ENCODE measurements around the gene GREM2. TPM values are rescaled to one million over a fixed set of nuclear protein-coding genes. Genes with fewer than 3 reads are reported as not detected.

GREM2 gene
- total RNA-seq, 5 donors from 2014 or later (not counting 1 experiment from before 2014, with no cell fraction given) = 0.23 to 2.9 (median 0.98) TPM

GRCh38 chr1:240599830-240600229, 12.1 kb downstream of the GREM2 start:
- Histone ChIP-seq H3K36me3 (ENCODE audit: control insufficient read depth in 2 of 2, extremely low read depth in 1 of 2, insufficient read depth in 1 of 2, low read length in 1 of 2) (no peaks in the 10 kb centered on the region), H3K4me3 (ENCODE audit: control insufficient read depth in 1 of 2, extremely low read depth in 1 of 2, low read length in 1 of 2) (no peak overlapping the region), H3K27me3 (replicated peaks in 1 of 2; ENCODE audit: control insufficient read depth in 2 of 2, extremely low read depth in 1 of 2, insufficient read depth in 2 of 2, low read length in 1 of 2) (no peaks in the 10 kb centered on the region), H3K4me1 (ENCODE audit: control insufficient read depth in 1 of 2, extremely low read depth in 1 of 2, insufficient read depth in 2 of 2, low read length in 2 of 2) (no peaks in the 10 kb centered on the region), H3K27ac (ENCODE audit: low read length) (no peak overlapping the region), H3K9me3 (no peaks in the 10 kb centered on the region)
- Mint-ChIP-seq H3K27ac (no peak overlapping the region), H3K36me3 (no peaks in the 10 kb centered on the region), H3K4me1 (no peaks in the 10 kb centered on the region), H3K27me3 (peaks cover 4% of the 10 kb centered on the region in 2 donors), H3K9me3 (peaks cover 0 to 4% (median 0%) of the 10 kb centered on the region in 3 donors), H3K4me3 (no peak overlapping the region)
- DNase-seq = no peak
- WGBS (ENCODE audit: insufficient coverage) = 77% methylated on average over 3 of the region's 6 CpGs
- no peak for ATAC-seq (replicated peaks in 1 of 4)
- POLR2A ChIA-PET = no interaction called here
- CTCF ChIA-PET = no interaction called here

GRCh38 chr1:240599299-240599698, 12.7 kb downstream of the GREM2 start:
- 63% methylated on average over 2 of the region's 3 CpGs for WGBS (ENCODE audit: insufficient coverage)

DNA sequence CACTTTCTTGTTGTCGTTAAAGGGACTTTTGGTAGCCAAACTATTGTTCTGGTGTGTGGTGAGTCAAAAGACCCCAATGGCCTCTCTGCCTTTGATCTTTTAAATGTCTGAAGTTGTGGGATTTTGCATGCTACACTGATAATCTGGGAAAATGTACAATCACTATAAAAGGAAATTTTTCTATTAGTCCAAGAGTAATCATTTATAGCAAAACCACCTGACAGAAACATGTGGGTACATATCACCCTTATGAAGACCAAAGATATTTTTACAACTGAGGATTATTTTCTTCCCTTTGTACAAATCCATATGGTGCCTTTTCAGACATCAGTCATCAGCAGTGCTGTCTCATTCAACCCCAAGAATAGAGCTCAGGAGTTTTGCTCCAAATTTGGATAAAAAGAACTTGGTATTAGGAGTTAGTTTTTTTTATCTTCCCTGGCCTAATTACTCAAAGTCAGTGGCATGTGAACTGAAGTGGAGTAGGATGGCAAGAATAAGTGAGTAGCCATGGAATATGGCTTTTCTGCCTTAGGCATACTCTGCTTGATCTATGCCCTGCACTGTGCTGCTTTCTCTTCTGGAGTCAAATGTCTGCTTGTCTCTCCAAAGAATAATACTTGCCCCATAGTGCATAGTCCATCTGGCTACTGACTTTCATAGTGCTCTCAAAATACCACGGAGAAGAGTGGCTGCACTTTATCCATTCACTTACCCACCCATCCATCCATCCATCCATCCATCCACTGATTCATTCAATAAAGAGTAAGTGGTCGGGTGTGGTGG, 13.5 kb downstream of the GREM2 start:
- Mint-ChIP-seq H3K27me3 (peaks cover 4% of the 10 kb centered on the region in 2 donors), H3K9me3 (peaks cover 0 to 4% (median 0%) of the 10 kb centered on the region in 3 donors), H3K36me3 (no peaks in the 10 kb centered on the region), H3K27ac (no peak overlapping the region), H3K4me3 (no peak overlapping the region), H3K4me1 (no peaks in the 10 kb centered on the region)
- H3K4me1 ChIP-seq (ENCODE audit: control insufficient read depth in 1 of 2, extremely low read depth in 1 of 2, insufficient read depth in 2 of 2, low read length in 2 of 2) = no peaks in the 10 kb centered on the region
- H3K36me3 ChIP-seq (ENCODE audit: control insufficient read depth in 2 of 2, extremely low read depth in 1 of 2, insufficient read depth in 1 of 2, low read length in 1 of 2) = no peaks in the 10 kb centered on the region
- ChIA-PET POLR2A (no interaction called here), CTCF (interaction anchor here in 1 of 2 donors (0.7 kb wide), 1 partner anchor 56 kb away, joined by 3 read pairs; no protein-coding TSS in a partner anchor)
- ATAC-seq (replicated peaks in 1 of 4) (no peak), DNase-seq (no peak)
- H3K4me3 ChIP-seq (ENCODE audit: control insufficient read depth in 1 of 2, extremely low read depth in 1 of 2, low read length in 1 of 2) = no peak overlapping the region
- H3K9me3 ChIP-seq = no peaks in the 10 kb centered on the region
- no peaks in the 10 kb centered on the region for H3K27me3 ChIP-seq (replicated peaks in 1 of 2; ENCODE audit: control insufficient read depth in 2 of 2, extremely low read depth in 1 of 2, insufficient read depth in 2 of 2, low read length in 1 of 2)
- WGBS (ENCODE audit: insufficient coverage) = no CpG with 5 or more reads among the region's 3 CpGs
- H3K27ac ChIP-seq (ENCODE audit: low read length) = no peak overlapping the region

More at GRCh38 chr1:240599299-240599698, 12.7 kb downstream of the GREM2 start:
- no peaks in the 10 kb centered on the region for H3K27me3 ChIP-seq (replicated peaks in 1 of 2; ENCODE audit: control insufficient read depth in 2 of 2, extremely low read depth in 1 of 2, insufficient read depth in 2 of 2, low read length in 1 of 2)
- no peaks in the 10 kb centered on the region for H3K9me3 ChIP-seq
- H3K36me3 ChIP-seq (ENCODE audit: control insufficient read depth in 2 of 2, extremely low read depth in 1 of 2, insufficient read depth in 1 of 2, low read length in 1 of 2) = no peaks in the 10 kb centered on the region
- no peak for DNase-seq
- ChIA-PET POLR2A (no interaction called here), CTCF (no interaction called here)
- no peaks in the 10 kb centered on the region for H3K4me1 Mint-ChIP-seq
- H3K27ac Mint-ChIP-seq = no peak overlapping the region
- no peak overlapping the region for H3K4me3 Mint-ChIP-seq
- no peak for ATAC-seq (replicated peaks in 1 of 4)
- H3K4me1 ChIP-seq (ENCODE audit: control insufficient read depth in 1 of 2, extremely low read depth in 1 of 2, insufficient read depth in 2 of 2, low read length in 2 of 2) = no peaks in the 10 kb centered on the region
- no peaks in the 10 kb centered on the region for H3K36me3 Mint-ChIP-seq
- H3K4me3 ChIP-seq (ENCODE audit: control insufficient read depth in 1 of 2, extremely low read depth in 1 of 2, low read length in 1 of 2) = no peak overlapping the region
- H3K27me3 Mint-ChIP-seq = peaks cover 4% of the 10 kb centered on the region in 2 donors
- peaks cover 0 to 4% (median 0%) of the 10 kb centered on the region in 3 donors for H3K9me3 Mint-ChIP-seq
- no peak overlapping the region for H3K27ac ChIP-seq (ENCODE audit: low read length)

- H3K4me3 Mint-ChIP-seq = no peak overlapping the region
- no peaks in the 10 kb centered on the region for H3K36me3 Mint-ChIP-seq
- Histone ChIP-seq H3K27ac (ENCODE audit: low read length) (no peak overlapping the region), H3K27me3 (replicated peaks in 1 of 2; ENCODE audit: control insufficient read depth in 2 of 2, extremely low read depth in 1 of 2, insufficient read depth in 2 of 2, low read length in 1 of 2) (no peaks in the 10 kb centered on the region), H3K4me1 (ENCODE audit: control insufficient read depth in 1 of 2, extremely low read depth in 1 of 2, insufficient read depth in 2 of 2, low read length in 2 of 2) (peaks cover 0 to 3% of the 10 kb centered on the region in 2 experiments), H3K4me3 (ENCODE audit: control insufficient read depth in 1 of 2, extremely low read depth in 1 of 2, low read length in 1 of 2) (no peak overlapping the region), H3K9me3 (no peaks in the 10 kb centered on the region), H3K36me3 (ENCODE audit: control insufficient read depth in 2 of 2, extremely low read depth in 1 of 2, insufficient read depth in 1 of 2, low read length in 1 of 2) (no peaks in the 10 kb centered on the region)
- peaks cover 4% of the 10 kb centered on the region in 2 donors for H3K27me3 Mint-ChIP-seq
- peaks cover 0 to 3% (median 0%) of the 10 kb centered on the region in 3 donors for H3K4me1 Mint-ChIP-seq
- ChIA-PET CTCF (no interaction called here), POLR2A (interaction anchor here in 1 of 2 donors (0.6 kb wide), 1 partner anchor 55 kb away, joined by 3 read pairs; no protein-coding TSS in a partner anchor)
- H3K27ac Mint-ChIP-seq = no peak overlapping the region
- WGBS (ENCODE audit: insufficient coverage) = 85% methylated on average over 7 of the region's 12 CpGs
- ATAC-seq (replicated peaks in 1 of 4) (no peak), DNase-seq (no peak)
- H3K9me3 Mint-ChIP-seq = peaks cover 0 to 4% (median 0%) of the 10 kb centered on the region in 3 donors
These were observed 14.7 kb downstream of the GREM2 start for GRCh38 chr1:240597153-240597745.

- Histone ChIP-seq H3K4me1 (ENCODE audit: control insufficient read depth in 1 of 2, extremely low read depth in 1 of 2, insufficient read depth in 2 of 2, low read length in 2 of 2) (peaks cover 0 to 3% of the 10 kb centered on the region in 2 experiments), H3K27ac (ENCODE audit: low read length) (no peak overlapping the region), H3K4me3 (ENCODE audit: control insufficient read depth in 1 of 2, extremely low read depth in 1 of 2, low read length in 1 of 2) (no peak overlapping the region), H3K36me3 (ENCODE audit: control insufficient read depth in 2 of 2, extremely low read depth in 1 of 2, insufficient read depth in 1 of 2, low read length in 1 of 2) (no peaks in the 10 kb centered on the region), H3K27me3 (replicated peaks in 1 of 2; ENCODE audit: control insufficient read depth in 2 of 2, extremely low read depth in 1 of 2, insufficient read depth in 2 of 2, low read length in 1 of 2) (no peaks in the 10 kb centered on the region), H3K9me3 (no peaks in the 10 kb centered on the region)
- POLR2A ChIA-PET = no interaction called here
- 80% methylated on average over 2 of the region's 2 CpGs for WGBS (ENCODE audit: insufficient coverage)
- Mint-ChIP-seq H3K4me3 (no peak overlapping the region), H3K36me3 (no peaks in the 10 kb centered on the region), H3K27me3 (peaks cover 4% of the 10 kb centered on the region in 2 donors), H3K27ac (no peak overlapping the region), H3K4me1 (peaks cover 0 to 3% (median 0%) of the 10 kb centered on the region in 3 donors), H3K9me3 (peaks cover 0 to 10% (median 0%) of the 10 kb centered on the region in 3 donors)
- CTCF ChIA-PET = no interaction called here
- ATAC-seq (replicated peaks in 1 of 4) = no peak
- DNase-seq = no peak
These were observed 16.5 kb downstream of the GREM2 start for GRCh38 chr1:240595476-240595875.

DNA sequence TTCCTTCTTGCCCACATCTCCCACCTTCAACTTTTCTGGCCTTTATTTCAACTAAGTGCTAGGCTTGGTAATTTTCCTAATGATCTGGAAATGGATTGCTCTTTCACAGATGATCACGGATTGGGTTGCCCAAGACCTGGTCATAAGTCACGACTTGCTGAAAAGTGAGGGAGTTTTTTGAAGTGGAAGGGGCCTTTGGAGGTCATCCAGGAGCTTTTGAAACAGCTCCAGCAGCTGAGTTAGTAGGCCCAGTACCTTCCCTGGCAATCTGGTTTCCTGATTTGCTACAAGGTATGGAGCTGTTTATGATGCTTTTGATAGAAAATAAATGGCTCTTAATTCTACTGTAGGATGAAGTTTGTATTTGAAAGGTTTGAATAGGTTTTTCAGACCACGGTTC, 20.4 kb downstream of the GREM2 start:
- Histone ChIP-seq H3K27ac (ENCODE audit: low read length) (no peak overlapping the region), H3K4me3 (ENCODE audit: control insufficient read depth in 1 of 2, extremely low read depth in 1 of 2, low read length in 1 of 2) (no peak overlapping the region), H3K4me1 (ENCODE audit: control insufficient read depth in 1 of 2, extremely low read depth in 1 of 2, insufficient read depth in 2 of 2, low read length in 2 of 2) (peaks cover 0 to 3% of the 10 kb centered on the region in 2 experiments), H3K36me3 (ENCODE audit: control insufficient read depth in 2 of 2, extremely low read depth in 1 of 2, insufficient read depth in 1 of 2, low read length in 1 of 2) (no peaks in the 10 kb centered on the region), H3K27me3 (replicated peaks in 1 of 2; ENCODE audit: control insufficient read depth in 2 of 2, extremely low read depth in 1 of 2, insufficient read depth in 2 of 2, low read length in 1 of 2) (no peaks in the 10 kb centered on the region), H3K9me3 (no peaks in the 10 kb centered on the region)
- peaks cover 4% of the 10 kb centered on the region in 2 donors for H3K27me3 Mint-ChIP-seq
- WGBS (ENCODE audit: insufficient coverage) = 69% methylated on average over 2 of the region's 3 CpGs
- CTCF ChIA-PET = no interaction called here
- H3K27ac Mint-ChIP-seq = no peak overlapping the region
- DNase-seq = no peak
- H3K4me3 Mint-ChIP-seq = no peak overlapping the region
- POLR2A ChIA-PET = interaction anchor here in 1 of 2 donors (0.6 kb wide), 1 partner anchor 51 kb away, joined by 3 read pairs; no protein-coding TSS in a partner anchor
- no peaks in the 10 kb centered on the region for H3K36me3 Mint-ChIP-seq
- peaks cover 0 to 15% (median 0%) of the 10 kb centered on the region in 3 donors for H3K9me3 Mint-ChIP-seq
- no peak for ATAC-seq (replicated peaks in 1 of 4)
- peaks cover 0 to 6% (median 0%) of the 10 kb centered on the region in 3 donors for H3K4me1 Mint-ChIP-seq

Data from T-cell (primary cell).